Endothelial cell (in vitro differentiated cells): ENCODE results near the gene C22orf31. TPM values are rescaled to one million over a fixed set of nuclear protein-coding genes. Genes with fewer than 3 reads are reported as not detected.

Experiments used
- DNase-seq: peaks from one replicate; pipeline ENCODE4 v3.0.0; 2021; ENCODE audit warnings: low spot score
- H3K27ac Mint-ChIP-seq: one replicate; pipeline ENCODE4 v1.8.0; 2021; ENCODE audit warnings: mixed read lengths, inconsistent platforms; ENCODE audit not compliant: unreplicated experiment
- H3K27me3 Mint-ChIP-seq: one replicate; pipeline ENCODE4 v1.8.0; 2021; ENCODE audit warnings: mild to moderate bottlenecking, moderate library complexity, mixed read lengths, inconsistent platforms; ENCODE audit not compliant: unreplicated experiment
- H3K36me3 Mint-ChIP-seq: one replicate; pipeline ENCODE4 v1.8.0; 2021; ENCODE audit warnings: mild to moderate bottlenecking, low read depth, mixed read lengths, inconsistent platforms; ENCODE audit not compliant: unreplicated experiment
- H3K4me1 Mint-ChIP-seq: one replicate; pipeline ENCODE4 v1.8.0; 2021; ENCODE audit warnings: mild to moderate bottlenecking, mixed read lengths, inconsistent platforms; ENCODE audit not compliant: unreplicated experiment
- H3K4me3 Mint-ChIP-seq: one replicate; pipeline ENCODE4 v1.8.0; 2021; ENCODE audit warnings: mild to moderate bottlenecking, mixed read lengths, inconsistent platforms; ENCODE audit not compliant: unreplicated experiment
- H3K9me3 Mint-ChIP-seq: one replicate; pipeline ENCODE4 v1.8.0; 2021; ENCODE audit warnings: mixed read lengths, inconsistent platforms; ENCODE audit not compliant: unreplicated experiment
- total RNA-seq: library from RNA; stranded (reverse); fragmentation: NEBNext Ultra II Directional; extraction: Animal tissue kit (Norgen Biotek cat#: 25700); gene quantifications from one replicate; pipeline ENCODE4 v1.2.1, GENCODE V29; 2021; ENCODE audit not compliant: unreplicated experiment
- TF ChIP-seq, protein P1 (sequence below): fragments of 200-600 bp; sonication (generic); IDR thresholded peaks from one replicate; pipeline ENCODE4 v1.5.0; 2021; ENCODE audit warnings: antibody characterized with exemption; ENCODE audit not compliant: unreplicated experiment

Gene C22orf31
- total RNA-seq, 1 donor from 2014 or later = not detected

DNA sequence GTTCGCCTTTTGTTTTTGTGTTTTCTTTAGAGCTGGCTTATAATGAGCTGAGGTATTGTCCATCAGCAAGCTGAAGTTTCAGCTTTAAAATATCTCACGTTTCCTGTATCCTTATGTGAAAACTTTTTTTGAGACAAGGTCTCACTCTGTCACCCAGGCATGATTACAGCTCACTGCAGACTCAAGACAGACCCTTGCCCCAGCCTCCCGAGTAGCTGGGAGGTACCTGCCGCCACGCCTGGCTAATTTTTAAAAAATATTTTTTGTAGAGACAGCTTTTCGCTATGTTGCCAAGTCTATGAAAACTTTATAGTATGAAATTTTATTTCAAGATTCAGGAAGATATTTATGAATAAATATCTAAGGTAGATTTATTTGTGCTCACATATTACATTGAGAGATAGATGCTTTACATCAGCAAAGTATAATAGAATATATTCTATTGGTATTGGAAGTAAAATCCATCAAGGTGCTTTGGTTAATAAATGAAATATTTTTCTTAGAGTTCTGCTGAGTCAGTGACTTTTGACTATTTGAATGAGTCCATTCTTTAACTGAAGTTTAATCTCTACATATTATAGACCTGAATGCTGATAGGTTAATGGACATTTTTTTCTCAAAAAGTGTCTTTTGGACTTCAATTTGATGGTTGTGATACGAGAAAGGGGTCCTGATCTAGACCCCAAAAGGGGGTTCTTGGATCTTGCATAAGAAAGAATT lies 21.4 kb upstream of the C22orf31 start:
- TF ChIP-seq, protein P1, sequence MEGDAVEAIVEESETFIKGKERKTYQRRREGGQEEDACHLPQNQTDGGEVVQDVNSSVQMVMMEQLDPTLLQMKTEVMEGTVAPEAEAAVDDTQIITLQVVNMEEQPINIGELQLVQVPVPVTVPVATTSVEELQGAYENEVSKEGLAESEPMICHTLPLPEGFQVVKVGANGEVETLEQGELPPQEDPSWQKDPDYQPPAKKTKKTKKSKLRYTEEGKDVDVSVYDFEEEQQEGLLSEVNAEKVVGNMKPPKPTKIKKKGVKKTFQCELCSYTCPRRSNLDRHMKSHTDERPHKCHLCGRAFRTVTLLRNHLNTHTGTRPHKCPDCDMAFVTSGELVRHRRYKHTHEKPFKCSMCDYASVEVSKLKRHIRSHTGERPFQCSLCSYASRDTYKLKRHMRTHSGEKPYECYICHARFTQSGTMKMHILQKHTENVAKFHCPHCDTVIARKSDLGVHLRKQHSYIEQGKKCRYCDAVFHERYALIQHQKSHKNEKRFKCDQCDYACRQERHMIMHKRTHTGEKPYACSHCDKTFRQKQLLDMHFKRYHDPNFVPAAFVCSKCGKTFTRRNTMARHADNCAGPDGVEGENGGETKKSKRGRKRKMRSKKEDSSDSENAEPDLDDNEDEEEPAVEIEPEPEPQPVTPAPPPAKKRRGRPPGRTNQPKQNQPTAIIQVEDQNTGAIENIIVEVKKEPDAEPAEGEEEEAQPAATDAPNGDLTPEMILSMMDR = no peak
- no peak for DNase-seq
- Mint-ChIP-seq H3K27me3 (no peaks in the 10 kb centered on the region), H3K36me3 (no peaks in the 10 kb centered on the region), H3K9me3 (no peaks in the 10 kb centered on the region), H3K4me1 (no peaks in the 10 kb centered on the region), H3K27ac (no peak overlapping the region), H3K4me3 (no peak overlapping the region)

DNA sequence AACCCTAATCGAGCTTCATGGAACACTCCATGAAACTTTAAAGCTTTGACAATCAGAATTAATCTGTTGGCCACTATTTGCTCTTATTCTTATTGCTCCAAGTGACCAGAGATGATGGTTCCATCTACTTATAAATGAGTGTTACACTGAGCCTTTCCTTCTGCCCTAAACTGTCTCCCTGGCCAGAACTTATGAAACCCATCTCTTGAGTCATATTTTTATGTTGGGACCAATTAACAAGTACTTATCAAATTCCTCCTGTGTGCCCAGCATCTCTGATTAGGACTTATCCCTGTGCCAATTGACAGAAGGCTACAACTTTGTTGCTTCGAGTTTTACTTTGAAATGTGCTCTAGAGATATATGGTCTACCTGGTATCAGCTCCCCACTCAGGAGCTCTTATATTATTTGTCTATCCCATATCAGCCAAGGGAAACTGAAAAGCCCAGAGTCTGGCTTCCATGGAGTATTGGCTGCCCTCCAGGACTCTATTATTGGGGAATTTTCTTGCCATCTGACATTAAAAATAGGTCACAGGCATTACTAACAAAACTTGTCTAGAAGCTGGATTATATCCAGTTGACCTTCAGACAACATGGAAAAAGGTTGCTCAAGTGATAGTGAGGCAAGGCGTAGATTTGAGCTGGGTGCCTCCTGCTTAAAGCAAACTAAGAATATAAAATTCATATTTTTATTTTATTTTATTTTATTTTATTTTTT lies 20.0 kb upstream of the C22orf31 start:
- Mint-ChIP-seq H3K4me1 (no peaks in the 10 kb centered on the region), H3K27me3 (no peaks in the 10 kb centered on the region), H3K36me3 (no peaks in the 10 kb centered on the region), H3K27ac (no peak overlapping the region), H3K9me3 (no peaks in the 10 kb centered on the region), H3K4me3 (no peak overlapping the region)
- TF ChIP-seq, protein P1 = no peak
- DNase-seq = no peak

DNA sequence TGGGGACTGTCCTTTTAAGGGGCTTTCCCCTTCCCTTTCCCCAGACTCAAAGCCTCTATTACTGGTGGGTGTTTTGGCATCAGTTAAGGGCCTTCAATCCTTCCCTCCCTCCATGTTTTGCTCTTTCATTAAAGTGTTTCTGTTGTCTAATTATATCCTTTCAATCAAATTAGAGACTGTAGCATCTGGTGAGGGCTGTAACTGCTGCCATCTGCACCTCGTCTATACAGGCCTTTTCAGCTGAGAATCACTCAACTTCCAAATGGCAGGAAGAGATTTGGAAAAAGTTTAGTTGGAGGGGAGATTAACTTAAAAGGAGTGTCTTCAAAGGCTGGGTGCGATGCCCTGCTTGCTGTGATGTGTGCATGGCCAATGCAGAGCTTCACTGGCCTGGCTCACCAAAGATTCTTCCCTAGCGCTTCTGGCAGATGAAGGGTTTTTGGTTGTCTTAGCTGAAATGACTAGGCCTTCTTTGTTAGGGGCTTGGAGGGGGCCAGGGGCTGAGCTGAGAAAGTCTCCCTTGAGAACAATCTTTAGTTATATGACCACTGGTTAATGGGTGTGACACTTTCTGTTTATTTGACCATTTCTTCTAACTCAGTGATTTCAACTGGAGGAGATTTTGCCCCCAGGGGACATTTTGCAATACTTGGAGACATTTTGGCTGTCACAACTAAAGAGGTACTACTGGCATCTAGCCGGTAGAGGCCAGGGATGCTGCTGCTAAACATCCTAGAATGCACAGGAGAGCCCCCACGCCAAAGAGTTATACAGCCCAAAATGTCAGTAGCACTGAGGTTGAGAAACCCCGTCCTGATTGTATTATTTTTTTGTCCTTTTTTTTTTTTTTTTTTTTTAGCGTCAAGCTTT lies 18.7 kb upstream of the C22orf31 start:
- Mint-ChIP-seq H3K4me3 (no peak overlapping the region), H3K4me1 (no peaks in the 10 kb centered on the region), H3K36me3 (no peaks in the 10 kb centered on the region), H3K27ac (no peak overlapping the region), H3K9me3 (no peaks in the 10 kb centered on the region), H3K27me3 (no peaks in the 10 kb centered on the region)
- TF ChIP-seq, protein P1 = no peak
- DNase-seq = no peak

DNA sequence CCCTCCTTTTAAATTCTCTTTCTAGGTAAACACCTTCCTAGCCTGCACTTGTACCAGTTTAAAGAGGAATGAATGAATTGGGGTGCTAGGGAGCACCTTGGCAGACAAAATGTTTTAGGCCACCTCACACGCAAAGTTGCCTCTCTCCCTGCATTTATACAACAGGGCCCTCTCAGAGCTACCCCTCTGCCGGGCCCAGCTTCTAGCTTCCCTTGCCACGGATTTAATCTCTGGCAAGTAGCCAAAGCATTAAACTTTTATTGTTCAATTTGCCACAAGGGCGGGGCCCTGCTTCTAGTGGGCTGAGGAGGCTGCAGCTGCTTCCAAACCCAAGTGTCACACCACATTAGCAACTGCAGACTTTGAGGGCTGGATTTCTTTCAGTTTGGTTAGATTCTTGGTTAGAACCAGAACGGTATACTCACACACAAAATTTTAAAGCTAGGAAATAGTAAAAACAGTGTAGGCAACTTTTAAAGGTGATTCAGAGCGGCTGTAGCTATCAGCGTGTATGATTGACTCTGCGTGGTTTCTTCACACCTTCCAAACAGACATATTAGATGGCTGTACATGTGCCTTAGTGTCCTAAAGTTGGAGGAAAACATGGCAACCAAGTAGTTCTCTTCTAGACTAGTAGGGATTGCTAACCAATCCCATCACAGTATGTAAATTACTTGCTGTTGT lies 17.7 kb upstream of the C22orf31 start:
- no peak overlapping the region for H3K4me3 Mint-ChIP-seq
- H3K9me3 Mint-ChIP-seq = no peaks in the 10 kb centered on the region
- TF ChIP-seq, protein P1 = no peak
- H3K4me1 Mint-ChIP-seq = no peaks in the 10 kb centered on the region
- no peak overlapping the region for H3K27ac Mint-ChIP-seq
- H3K36me3 Mint-ChIP-seq = no peaks in the 10 kb centered on the region
- H3K27me3 Mint-ChIP-seq = no peaks in the 10 kb centered on the region
- DNase-seq = no peak
